Mucosa of descending colon (tissue), 3 donors: ENCODE measurements around the gene PLS1. TPM values are rescaled to one million over a fixed set of nuclear protein-coding genes. Genes with fewer than 3 reads are reported as not detected.

Experiments used
- ATAC-seq: fragments of 200-7000 bp; cut with Tn5 transposase; one replicate; pipeline ENCODE4 v1.9.1; 2020; ENCODE audit warnings: mild to moderate bottlenecking, moderate library complexity
- DNase-seq, 3 donors: peaks; one replicate each; pipeline ENCODE4 v3.0.0-alpha.2; 2020
- H3K36me3 ChIP-seq: fragments of 200-600 bp; one replicate; pipeline ENCODE4 v1.8.0; 2021; ENCODE audit warnings: low read depth, mild to moderate bottlenecking
- H3K4me1 ChIP-seq: fragments of 200-600 bp; one replicate; pipeline ENCODE4 v1.8.0; 2021; ENCODE audit warnings: low read depth, mild to moderate bottlenecking
- H3K4me3 ChIP-seq: fragments of 200-600 bp; one replicate; pipeline ENCODE4 v1.8.0; 2021; ENCODE audit warnings: mild to moderate bottlenecking
- H3K9me3 ChIP-seq: fragments of 200-600 bp; one replicate; pipeline ENCODE4 v1.8.0; 2021; ENCODE audit warnings: mild to moderate bottlenecking
- intact Hi-C, 2 donors: fragments of 100-400 bp; cut with DNase I in 1 of 2; cut with micrococcal nuclease in 1 of 2; formaldehyde crosslinking; loops; one replicate each; pipeline versions ENCODE4 v1.11.0 to v1.11.1; 2022; cut with DNase I, micrococcal nuclease
- total RNA-seq, 3 donors: library from RNA; stranded (reverse); fragmentation: NEBNext Ultra II Directional in 2 of 3; extraction: Animal tissue kit (Norgen Biotek cat#: 25700) in 2 of 3; gene quantifications; one replicate each; pipeline versions ENCODE4 v1.2.1 to v1.2.4, GENCODE V29; 2021 to 2023
- TF ChIP-seq, protein P1 (sequence below): fragments of 200-600 bp; IDR thresholded peaks from one replicate; pipeline ENCODE4 v1.8.0; 2022; ENCODE audit warnings: antibody characterized with exemption, mild to moderate bottlenecking
- donor health status: DM: no; HTN: no; CAD: no; lungs with moderate emphysema.
- donor health status: DM: no; HTN: no; CAD: no.
- donor health status: DM: no; HTN: yes; CAD: no.

PLS1 gene
- total RNA-seq, 3 donors from 2014 or later, result 235 to 448 (median 442) TPM

DNA sequence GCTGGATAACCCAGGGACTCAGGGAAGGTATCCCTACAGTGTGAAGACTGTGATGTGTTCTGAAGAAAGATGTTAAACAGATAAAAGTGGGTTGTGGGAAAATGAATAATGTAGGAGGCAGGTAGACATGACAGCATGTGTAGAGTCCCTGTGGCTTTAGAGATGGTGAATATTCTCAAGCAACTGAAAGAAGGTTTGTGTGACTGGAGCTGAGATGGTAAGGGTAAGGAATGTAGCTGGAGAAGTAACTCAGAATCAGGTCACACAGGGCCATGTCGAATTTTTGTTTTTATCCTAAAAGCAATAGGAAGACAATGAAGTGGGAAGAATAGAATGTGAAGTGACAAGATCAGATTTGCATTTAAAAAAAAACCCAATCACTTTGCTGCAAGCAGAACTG lies 73.9 kb downstream of the PLS1 start:
- TF ChIP-seq, protein P1, sequence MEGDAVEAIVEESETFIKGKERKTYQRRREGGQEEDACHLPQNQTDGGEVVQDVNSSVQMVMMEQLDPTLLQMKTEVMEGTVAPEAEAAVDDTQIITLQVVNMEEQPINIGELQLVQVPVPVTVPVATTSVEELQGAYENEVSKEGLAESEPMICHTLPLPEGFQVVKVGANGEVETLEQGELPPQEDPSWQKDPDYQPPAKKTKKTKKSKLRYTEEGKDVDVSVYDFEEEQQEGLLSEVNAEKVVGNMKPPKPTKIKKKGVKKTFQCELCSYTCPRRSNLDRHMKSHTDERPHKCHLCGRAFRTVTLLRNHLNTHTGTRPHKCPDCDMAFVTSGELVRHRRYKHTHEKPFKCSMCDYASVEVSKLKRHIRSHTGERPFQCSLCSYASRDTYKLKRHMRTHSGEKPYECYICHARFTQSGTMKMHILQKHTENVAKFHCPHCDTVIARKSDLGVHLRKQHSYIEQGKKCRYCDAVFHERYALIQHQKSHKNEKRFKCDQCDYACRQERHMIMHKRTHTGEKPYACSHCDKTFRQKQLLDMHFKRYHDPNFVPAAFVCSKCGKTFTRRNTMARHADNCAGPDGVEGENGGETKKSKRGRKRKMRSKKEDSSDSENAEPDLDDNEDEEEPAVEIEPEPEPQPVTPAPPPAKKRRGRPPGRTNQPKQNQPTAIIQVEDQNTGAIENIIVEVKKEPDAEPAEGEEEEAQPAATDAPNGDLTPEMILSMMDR, result no peak
- H3K9me3 ChIP-seq, result no peaks in the 10 kb centered on the region
- no peaks in the 10 kb centered on the region for H3K36me3 ChIP-seq
- H3K4me3 ChIP-seq, result no peak overlapping the region
- ATAC-seq (no peak), DNase-seq (no peak)
- no peaks in the 10 kb centered on the region for H3K4me1 ChIP-seq
- intact Hi-C loops, result no loop called here

DNA sequence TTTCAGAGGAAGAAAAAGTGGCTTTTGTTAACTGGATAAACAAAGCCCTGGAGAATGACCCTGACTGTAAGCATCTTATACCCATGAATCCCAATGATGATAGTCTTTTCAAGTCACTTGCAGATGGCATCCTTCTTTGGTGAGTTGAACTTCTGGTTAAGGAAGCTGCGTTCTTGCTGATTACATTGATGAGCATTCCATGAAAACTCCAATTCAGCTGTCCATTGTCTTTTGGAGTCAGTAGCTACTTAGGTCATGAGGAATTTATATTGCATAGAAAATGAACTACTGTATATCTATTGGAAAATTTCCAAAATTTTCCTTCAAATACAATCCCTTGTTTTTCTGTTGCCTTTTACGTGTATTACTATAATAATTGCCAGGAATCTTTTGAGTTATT lies 80.0 kb downstream of the PLS1 start:
- no peaks in the 10 kb centered on the region for H3K36me3 ChIP-seq
- no peak for ATAC-seq
- no peak overlapping the region for H3K4me3 ChIP-seq
- intact Hi-C loops, result no loop called here
- no peaks in the 10 kb centered on the region for H3K9me3 ChIP-seq
- TF ChIP-seq, protein P1, result no peak
- peaks cover 3% of the 10 kb centered on the region for H3K4me1 ChIP-seq
- DNase-seq, result no peak

- peaks cover 3% of the 10 kb centered on the region for H3K4me1 ChIP-seq
- H3K36me3 ChIP-seq, result no peaks in the 10 kb centered on the region
- no peaks in the 10 kb centered on the region for H3K9me3 ChIP-seq
- intact Hi-C loops, result no loop called here
- no peak overlapping the region for H3K4me3 ChIP-seq
- TF ChIP-seq, protein P1, result no peak
- DNase-seq (no peak), ATAC-seq (peak; percentile 30)
Observed at GRCh38 chr3:142680710-142681109, 84.5 kb downstream of the PLS1 start.

- intact Hi-C loops, result no loop called here
- no peaks in the 10 kb centered on the region for H3K9me3 ChIP-seq
- ATAC-seq (no peak), DNase-seq (no peak)
- no peaks in the 10 kb centered on the region for H3K36me3 ChIP-seq
- no peaks in the 10 kb centered on the region for H3K4me1 ChIP-seq
- no peak overlapping the region for H3K4me3 ChIP-seq
- TF ChIP-seq, protein P1, result no peak
Observed at GRCh38 chr3:142690613-142691012, 94.4 kb downstream of the PLS1 start.

- Histone ChIP-seq H3K36me3 (no peaks in the 10 kb centered on the region), H3K4me3 (no peak overlapping the region), H3K4me1 (no peaks in the 10 kb centered on the region), H3K9me3 (no peaks in the 10 kb centered on the region)
- intact Hi-C loops, result no loop called here
- ATAC-seq, result no peak
- DNase-seq, result no peak
- TF ChIP-seq, protein P1, result no peak
Observed at GRCh38 chr3:142691527-142691926, 95.3 kb downstream of the PLS1 start.
